Thyroid gland (tissue), 4 donors: ENCODE results near the gene NPIPB6. TPM values are rescaled to one million over a fixed set of nuclear protein-coding genes. Genes with fewer than 3 reads are reported as not detected.

Source experiments
- DNase-seq, 2 donors: peaks; one replicate each; pipeline ENCODE4 v3.0.0-alpha.2; 2019
- H3K27ac ChIP-seq, 3 donors: fragments of 200-600 bp; sonication (generic); 1 replicate in 2 of 3; 2 replicates in 1 of 3; pipeline ENCODE4 v1.5.1; 2016 to 2019; ENCODE audit warnings: mild to moderate bottlenecking in 1 of 3, moderate library complexity in 1 of 3
- H3K27me3 ChIP-seq: fragments of 200-600 bp; sonication (generic); one replicate; pipeline ENCODE4 v1.5.1; 2019
- H3K36me3 ChIP-seq, 2 donors: fragments of 200-600 bp; sonication (generic); one replicate each; pipeline ENCODE4 v1.5.1; 2016 to 2019
- H3K4me1 ChIP-seq, 2 donors: fragments of 200-600 bp; sonication (generic); one replicate each; pipeline ENCODE4 v1.5.1; 2017 to 2019
- H3K4me3 ChIP-seq, 3 donors: fragments of 200-600 bp; sonication (generic); replicated peaks in 1 of 3; 1 replicate in 2 of 3; 2 replicates in 1 of 3; pipeline ENCODE4 v1.5.1; 2016; ENCODE audit warnings: mild to moderate bottlenecking in 1 of 3
- H3K9me3 ChIP-seq: fragments of 200-600 bp; sonication (generic); one replicate; pipeline ENCODE4 v1.5.1; 2017
- POLR2A ChIP-seq, 2 donors: fragments of 450-650 bp; IDR thresholded peaks; one replicate each; pipeline ENCODE4 v1.6.1; 2017; ENCODE audit warnings: antibody characterized with exemption in 2 of 2, mild to moderate bottlenecking in 2 of 2, moderate library complexity in 1 of 2
- WGBS, 2 donors: methylation state at CpG; one replicate each; pipeline ENCODE4 v1.1.5; 2017; 5-methylcytosine and 5-hydroxymethylcytosine counted together
- intact Hi-C: fragments of 100-400 bp; cut with DNase I; formaldehyde crosslinking; loops from one replicate; pipeline ENCODE4 v1.15.1; 2023
- total RNA-seq, 4 donors: library from RNA; depleted of rRNA; stranded (reverse); fragments of >200 nt; gene quantifications; one replicate each; pipeline ENCODE4 v1.2.3, GENCODE V29; 2016
- TF ChIP-seq, protein P1 (sequence below), 6 experiments: fragments of 200-600 bp in 3 of 6; fragments of 450-650 bp in 3 of 6; sonication (generic) in 3 of 6; IDR thresholded peaks; one replicate each; pipeline ENCODE4 v1.5.1; 2016 to 2019; ENCODE audit warnings: antibody characterized with exemption in 6 of 6, mild to moderate bottlenecking in 2 of 6, inconsistent platforms in 1 of 6, moderate library complexity in 1 of 6

Gene NPIPB6
- total RNA-seq, 4 donors from 2014 or later, result 2.5 to 10.5 (median 6.3) TPM; not detected in 1

DNA sequence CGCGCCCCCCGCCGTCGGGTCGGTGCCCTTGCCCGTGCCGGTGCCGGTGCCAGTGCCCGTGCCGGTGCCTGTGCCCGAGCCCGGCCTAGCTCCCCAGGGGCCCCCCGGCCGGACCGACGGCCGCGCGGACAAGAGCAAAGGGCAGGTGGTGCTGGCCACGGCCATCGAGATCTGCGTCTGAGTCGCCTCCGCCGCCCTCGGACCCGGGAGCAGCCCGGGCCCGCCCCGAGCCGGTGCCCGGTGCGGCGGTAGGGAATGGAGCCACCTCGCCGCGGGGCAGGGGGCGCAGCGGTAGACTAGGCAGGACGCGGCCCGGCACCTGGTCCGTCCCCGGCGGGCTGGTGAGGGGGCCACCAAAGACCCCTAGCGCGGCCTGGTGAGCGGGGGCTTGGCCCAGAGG is 42.6 kb downstream of the NPIPB6 start:
- Histone ChIP-seq H3K36me3 (no peaks in the 10 kb centered on the region), H3K27me3 (no peaks in the 10 kb centered on the region), H3K4me3 (no peak overlapping the region), H3K4me1 (no peaks in the 10 kb centered on the region), H3K9me3 (no peaks in the 10 kb centered on the region), H3K27ac (no peak overlapping the region)
- no peak for DNase-seq
- intact Hi-C loops, result no loop called here
- no peak for TF ChIP-seq POLR2A (IDR thresholded peaks at IDR 0.05)
- TF ChIP-seq, protein P1, sequence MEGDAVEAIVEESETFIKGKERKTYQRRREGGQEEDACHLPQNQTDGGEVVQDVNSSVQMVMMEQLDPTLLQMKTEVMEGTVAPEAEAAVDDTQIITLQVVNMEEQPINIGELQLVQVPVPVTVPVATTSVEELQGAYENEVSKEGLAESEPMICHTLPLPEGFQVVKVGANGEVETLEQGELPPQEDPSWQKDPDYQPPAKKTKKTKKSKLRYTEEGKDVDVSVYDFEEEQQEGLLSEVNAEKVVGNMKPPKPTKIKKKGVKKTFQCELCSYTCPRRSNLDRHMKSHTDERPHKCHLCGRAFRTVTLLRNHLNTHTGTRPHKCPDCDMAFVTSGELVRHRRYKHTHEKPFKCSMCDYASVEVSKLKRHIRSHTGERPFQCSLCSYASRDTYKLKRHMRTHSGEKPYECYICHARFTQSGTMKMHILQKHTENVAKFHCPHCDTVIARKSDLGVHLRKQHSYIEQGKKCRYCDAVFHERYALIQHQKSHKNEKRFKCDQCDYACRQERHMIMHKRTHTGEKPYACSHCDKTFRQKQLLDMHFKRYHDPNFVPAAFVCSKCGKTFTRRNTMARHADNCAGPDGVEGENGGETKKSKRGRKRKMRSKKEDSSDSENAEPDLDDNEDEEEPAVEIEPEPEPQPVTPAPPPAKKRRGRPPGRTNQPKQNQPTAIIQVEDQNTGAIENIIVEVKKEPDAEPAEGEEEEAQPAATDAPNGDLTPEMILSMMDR (IDR thresholded peaks at IDR 0.05), result no peak
- WGBS, 2 donors, result 98 to 100% methylated on average over 2 to 30 of the region's 49 CpGs

- intact Hi-C loops, result no loop called here
- TF ChIP-seq, protein P1 (IDR thresholded peaks at IDR 0.05), result no peak
- no peak for TF ChIP-seq POLR2A (IDR thresholded peaks at IDR 0.05)
- no peak overlapping the region for H3K4me3 ChIP-seq
- 95 to 96% methylated on average over 51 to 73 of the region's 73 CpGs for WGBS, 2 donors
- no peak for DNase-seq
- no peaks in the 10 kb centered on the region for H3K4me1 ChIP-seq
- no peaks in the 10 kb centered on the region for H3K36me3 ChIP-seq
- H3K27ac ChIP-seq, result no peak overlapping the region
- no peaks in the 10 kb centered on the region for H3K27me3 ChIP-seq
- H3K9me3 ChIP-seq, result no peaks in the 10 kb centered on the region
These were observed 43.2 kb downstream of the NPIPB6 start for GRCh38 chr16:28320023-28320561.

- TF ChIP-seq POLR2A (IDR thresholded peaks at IDR 0.05), result no peak
- TF ChIP-seq, protein P1 (IDR thresholded peaks at IDR 0.05), result no peak
- Histone ChIP-seq H3K9me3 (no peaks in the 10 kb centered on the region), H3K27me3 (no peaks in the 10 kb centered on the region), H3K36me3 (no peaks in the 10 kb centered on the region), H3K27ac (no peak overlapping the region), H3K4me1 (no peaks in the 10 kb centered on the region), H3K4me3 (no peak overlapping the region)
- 93 to 94% methylated on average over 26 of the region's 26 CpGs for WGBS, 2 donors
- DNase-seq, result no peak
- intact Hi-C loops, result no loop called here
These were observed 43.8 kb downstream of the NPIPB6 start for GRCh38 chr16:28319476-28320022.

GRCh38 chr16:28318042-28318744 is 45.1 kb downstream of the NPIPB6 start:
- WGBS, 2 donors, result 92 to 93% methylated on average over 9 of the region's 9 CpGs
- H3K27ac ChIP-seq, result no peak overlapping the region
- intact Hi-C loops, result no loop called here
- H3K4me1 ChIP-seq, result no peaks in the 10 kb centered on the region
- no peak for DNase-seq
- TF ChIP-seq, protein P1 (IDR thresholded peaks at IDR 0.05), result no peak
- no peak for TF ChIP-seq POLR2A (IDR thresholded peaks at IDR 0.05)
- no peaks in the 10 kb centered on the region for H3K36me3 ChIP-seq
- H3K27me3 ChIP-seq, result no peaks in the 10 kb centered on the region
- no peak overlapping the region for H3K4me3 ChIP-seq
- H3K9me3 ChIP-seq, result no peaks in the 10 kb centered on the region
